Tibial nerve (tissue), 3 donors: ENCODE data around the gene TEN1.

Experiments
- CTCF ChIP-seq, 5 experiments: fragments of 200-600 bp in 3 of 5; fragments of 450-650 bp in 2 of 5; sonication (generic) in 3 of 5; IDR thresholded peaks; one replicate each; pipeline ENCODE4 v1.5.1; 2016 to 2019; ENCODE audit warnings: antibody characterized with exemption in 5 of 5, mild to moderate bottlenecking in 3 of 5, moderate library complexity in 2 of 5
- POLR2A ChIP-seq, 2 donors: fragments of 450-650 bp; IDR thresholded peaks; one replicate each; pipeline ENCODE4 v1.6.1; 2017; ENCODE audit warnings: antibody characterized with exemption in 2 of 2, mild to moderate bottlenecking in 2 of 2, moderate library complexity in 2 of 2

- TF ChIP-seq CTCF (IDR thresholded peaks at IDR 0.05): no peak
- no peak for TF ChIP-seq POLR2A (IDR thresholded peaks at IDR 0.05)
Measured at GRCh38 chr17:76007131-76007849, 28.2 kb downstream of the TEN1 start.
